ENCODE data around the gene NAP1L4.

NAP1L4 gene

DNA sequence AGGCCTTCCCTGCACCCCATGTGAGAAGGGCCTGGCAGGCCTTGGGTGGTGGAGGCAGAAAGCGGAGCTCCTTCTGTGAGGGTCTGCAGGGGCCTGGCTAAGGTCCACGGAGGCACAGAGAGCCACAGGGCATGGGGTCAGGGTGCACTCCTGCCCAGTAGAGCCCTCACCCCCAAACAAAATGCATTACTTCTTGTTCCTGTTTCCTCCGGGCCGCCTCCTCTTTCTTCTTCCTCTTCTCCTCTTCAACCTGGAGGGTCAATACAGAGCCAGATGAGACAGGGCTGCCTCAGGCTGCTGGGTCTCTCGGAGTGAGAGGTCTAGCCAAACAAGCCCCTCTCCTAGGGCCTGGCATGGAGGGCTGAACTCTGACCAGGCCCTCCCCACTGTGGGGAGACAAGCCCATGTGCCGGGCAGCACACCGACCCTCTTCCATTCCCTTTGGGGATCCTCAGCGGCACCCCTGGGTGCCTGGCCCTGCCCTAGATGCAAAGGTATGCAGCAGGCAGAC, 10.3 kb upstream of the NAP1L4 start:
- no peak for DNase-seq (ENCODE audit: low read depth)
- H3K4me3 ChIP-seq (ENCODE audit: low read depth, low read length): no peak overlapping the region
- no peak for TF ChIP-seq MYC (IDR thresholded peaks at IDR 0.05; ENCODE audit: low read depth, low read length)
- TF ChIP-seq CTCF (IDR thresholded peaks at IDR 0.05; ENCODE audit: low read depth, low read length): no peak
- TF ChIP-seq MAX (IDR thresholded peaks at IDR 0.05; ENCODE audit: low read depth, low read length): no peak
- no peak for TF ChIP-seq POLR2A (IDR thresholded peaks at IDR 0.05; ENCODE audit: extremely low read depth, insufficient read length)

DNA sequence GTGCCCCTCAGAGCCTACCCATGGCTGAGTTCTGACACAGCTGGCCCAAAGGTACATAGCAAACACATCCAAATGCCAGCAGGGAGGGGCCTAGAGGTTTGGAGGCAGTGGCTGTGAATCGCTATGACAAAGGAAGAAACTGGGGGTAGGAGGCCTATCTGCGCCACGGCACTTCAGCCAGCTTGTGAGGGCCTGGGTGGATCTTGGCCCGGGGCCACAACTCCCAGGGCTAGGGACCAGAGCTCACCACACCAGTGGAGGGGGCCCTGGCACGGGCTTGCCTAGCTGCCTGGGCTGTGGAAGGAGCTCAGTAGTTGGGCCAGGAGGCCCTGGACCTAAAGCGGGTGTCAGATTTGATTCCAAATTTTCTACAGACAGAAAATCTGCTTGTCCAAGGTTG, 9.4 kb upstream of the NAP1L4 start:
- H3K4me3 ChIP-seq (ENCODE audit: low read depth, low read length): no peak overlapping the region
- TF ChIP-seq CTCF (IDR thresholded peaks at IDR 0.05; ENCODE audit: low read depth, low read length) (no peak), MAX (IDR thresholded peaks at IDR 0.05; ENCODE audit: low read depth, low read length) (no peak), MYC (IDR thresholded peaks at IDR 0.05; ENCODE audit: low read depth, low read length) (no peak), POLR2A (IDR thresholded peaks at IDR 0.05; ENCODE audit: extremely low read depth, insufficient read length) (no peak)
- no peak for DNase-seq (ENCODE audit: low read depth)

DNA sequence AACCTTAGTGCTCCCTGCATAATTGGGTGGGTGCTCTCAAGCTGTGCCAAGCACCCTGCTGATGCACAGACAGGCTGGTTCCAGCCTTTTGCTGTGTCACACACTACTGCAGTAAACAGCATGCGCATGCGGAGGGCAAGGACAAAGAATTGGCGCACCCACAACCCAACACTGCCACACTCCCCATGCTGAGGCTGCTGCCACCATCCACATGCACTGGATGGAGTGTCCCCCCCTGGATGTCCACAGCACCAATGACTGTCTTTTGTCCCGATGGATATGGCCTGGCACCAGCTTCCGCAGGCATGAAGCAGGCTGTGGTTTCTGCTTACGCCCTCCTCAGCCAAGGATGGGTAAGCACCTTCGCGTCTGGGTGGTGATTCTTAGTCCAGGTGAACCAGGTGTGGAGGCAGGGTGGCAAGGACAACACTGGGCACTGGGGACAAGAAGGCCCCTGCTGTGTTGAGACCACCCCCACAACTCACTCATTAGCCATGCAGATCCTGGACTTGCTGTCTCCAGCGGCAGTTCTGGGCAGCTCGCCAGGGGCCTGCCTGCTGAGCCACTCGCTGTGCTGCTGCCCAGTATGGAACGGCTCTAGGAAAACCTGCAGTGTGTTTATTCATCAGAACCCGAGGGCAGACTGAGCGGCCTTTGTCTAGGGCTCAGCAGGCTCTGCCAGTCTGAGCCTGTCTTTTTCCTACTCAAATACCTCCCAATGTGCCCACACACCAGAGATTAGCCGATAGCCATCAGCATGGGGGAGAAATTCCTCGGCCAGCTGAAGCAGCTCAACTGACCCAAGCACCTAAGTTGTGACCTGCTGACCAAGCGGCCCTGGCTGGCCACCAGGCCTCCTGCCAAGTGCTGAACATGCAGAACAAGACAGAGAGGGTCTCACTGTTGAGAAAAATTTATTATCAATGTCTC, 8.2 kb upstream of the NAP1L4 start:
- no peak for TF ChIP-seq POLR2A (IDR thresholded peaks at IDR 0.05; ENCODE audit: extremely low read depth, insufficient read length)
- no peak for TF ChIP-seq CTCF (IDR thresholded peaks at IDR 0.05; ENCODE audit: low read depth, low read length)
- TF ChIP-seq MYC (IDR thresholded peaks at IDR 0.05; ENCODE audit: low read depth, low read length): no peak
- no peak for TF ChIP-seq MAX (IDR thresholded peaks at IDR 0.05; ENCODE audit: low read depth, low read length)
- no peak for DNase-seq (ENCODE audit: low read depth)
- H3K4me3 ChIP-seq (ENCODE audit: low read depth, low read length): no peak overlapping the region

DNA sequence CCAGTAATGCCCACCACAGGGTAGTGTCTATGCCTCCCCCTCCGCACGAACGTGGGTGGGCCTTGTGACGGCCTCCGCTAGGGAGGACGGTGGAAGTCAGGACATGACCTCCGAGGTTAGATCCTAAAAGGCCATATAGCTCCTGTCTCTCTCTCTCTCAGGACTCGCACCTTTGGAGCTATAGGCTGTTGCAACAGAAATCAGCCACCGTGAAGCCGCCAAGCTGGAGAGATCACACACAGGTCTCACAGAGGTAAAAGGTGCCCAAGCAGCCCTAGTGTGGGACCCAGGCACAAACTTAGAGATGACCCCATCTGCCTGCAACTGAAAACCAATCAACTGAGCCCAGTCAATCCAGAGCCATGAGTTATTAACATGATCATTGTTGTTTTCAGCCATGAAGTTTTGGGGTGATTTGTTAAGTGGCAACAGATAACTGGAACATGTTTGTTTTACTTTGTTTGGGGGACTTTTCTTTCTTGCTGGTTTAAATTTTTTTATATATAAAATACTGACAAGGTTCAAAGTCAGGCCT, 7.4 kb upstream of the NAP1L4 start:
- no peak for TF ChIP-seq POLR2A (IDR thresholded peaks at IDR 0.05; ENCODE audit: extremely low read depth, insufficient read length)
- H3K4me3 ChIP-seq (ENCODE audit: low read depth, low read length): no peak overlapping the region
- no peak for DNase-seq (ENCODE audit: low read depth)

DNA sequence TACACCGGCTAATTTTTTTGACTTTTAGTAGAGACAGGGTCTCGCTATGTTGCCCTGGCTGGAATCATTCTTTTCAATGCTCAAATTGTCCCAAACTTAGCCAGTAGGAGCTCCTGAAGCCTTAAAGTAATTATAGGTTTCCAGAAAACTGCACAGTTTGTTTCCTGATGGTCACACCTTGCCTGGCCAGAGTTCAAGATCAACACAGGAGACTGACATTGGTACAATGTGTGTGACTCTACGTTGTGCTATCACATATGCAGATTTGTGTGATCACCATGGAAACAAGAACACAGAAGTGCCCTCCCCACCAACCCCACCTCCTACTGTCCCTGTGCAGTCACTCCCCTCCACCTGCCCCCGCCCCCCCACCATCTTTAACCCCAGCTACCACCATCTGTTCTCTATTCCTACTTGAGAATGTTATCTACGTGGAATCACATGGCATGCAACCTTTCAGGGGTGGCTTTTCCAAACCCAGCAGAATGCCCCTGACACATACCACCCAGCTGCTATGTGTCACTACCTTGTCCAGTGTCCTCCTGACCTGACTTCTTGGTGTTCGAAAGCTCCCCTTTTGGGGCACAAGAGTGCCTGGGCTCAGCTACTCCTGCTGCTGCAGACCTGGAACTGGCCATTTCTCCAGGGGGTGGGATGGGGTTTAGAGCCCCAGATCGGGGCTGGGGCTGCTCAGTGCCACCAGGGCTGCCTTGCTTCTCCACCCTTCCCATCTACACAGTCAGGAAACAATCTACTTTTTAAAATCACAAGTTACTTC, 6.1 kb upstream of the NAP1L4 start:
- no peak for DNase-seq (ENCODE audit: low read depth)
- H3K4me3 ChIP-seq (ENCODE audit: low read depth, low read length): no peak overlapping the region
- TF ChIP-seq MAX (IDR thresholded peaks at IDR 0.05; ENCODE audit: low read depth, low read length) (no peak), POLR2A (IDR thresholded peaks at IDR 0.05; ENCODE audit: extremely low read depth, insufficient read length) (no peak), CTCF (IDR thresholded peaks at IDR 0.05; ENCODE audit: low read depth, low read length) (no peak)

GRCh38 chr11:2997406-2997805, 5.3 kb upstream of the NAP1L4 start:
- no peak overlapping the region for H3K4me3 ChIP-seq (ENCODE audit: low read depth, low read length)
- TF ChIP-seq MAX (IDR thresholded peaks at IDR 0.05; ENCODE audit: low read depth, low read length) (no peak), CTCF (IDR thresholded peaks at IDR 0.05; ENCODE audit: low read depth, low read length) (no peak), MYC (IDR thresholded peaks at IDR 0.05; ENCODE audit: low read depth, low read length) (no peak), POLR2A (IDR thresholded peaks at IDR 0.05; ENCODE audit: extremely low read depth, insufficient read length) (no peak)
- no peak for DNase-seq (ENCODE audit: low read depth)
